Measurements from ENCODE around the gene CAMK1D.

GRCh38 chr10:12423896-12424295, 74.5 kb downstream of the CAMK1D start:
- no peak for TF ChIP-seq EP300 (IDR thresholded peaks at IDR 0.05; ENCODE audit: low read depth)
- TF ChIP-seq, protein P1, sequence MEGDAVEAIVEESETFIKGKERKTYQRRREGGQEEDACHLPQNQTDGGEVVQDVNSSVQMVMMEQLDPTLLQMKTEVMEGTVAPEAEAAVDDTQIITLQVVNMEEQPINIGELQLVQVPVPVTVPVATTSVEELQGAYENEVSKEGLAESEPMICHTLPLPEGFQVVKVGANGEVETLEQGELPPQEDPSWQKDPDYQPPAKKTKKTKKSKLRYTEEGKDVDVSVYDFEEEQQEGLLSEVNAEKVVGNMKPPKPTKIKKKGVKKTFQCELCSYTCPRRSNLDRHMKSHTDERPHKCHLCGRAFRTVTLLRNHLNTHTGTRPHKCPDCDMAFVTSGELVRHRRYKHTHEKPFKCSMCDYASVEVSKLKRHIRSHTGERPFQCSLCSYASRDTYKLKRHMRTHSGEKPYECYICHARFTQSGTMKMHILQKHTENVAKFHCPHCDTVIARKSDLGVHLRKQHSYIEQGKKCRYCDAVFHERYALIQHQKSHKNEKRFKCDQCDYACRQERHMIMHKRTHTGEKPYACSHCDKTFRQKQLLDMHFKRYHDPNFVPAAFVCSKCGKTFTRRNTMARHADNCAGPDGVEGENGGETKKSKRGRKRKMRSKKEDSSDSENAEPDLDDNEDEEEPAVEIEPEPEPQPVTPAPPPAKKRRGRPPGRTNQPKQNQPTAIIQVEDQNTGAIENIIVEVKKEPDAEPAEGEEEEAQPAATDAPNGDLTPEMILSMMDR (IDR thresholded peaks at IDR 0.05), result no peak
